Adrenal gland (tissue), 12 donors: ENCODE data around the gene TCF15. TPM values are rescaled to one million over a fixed set of nuclear protein-coding genes. Genes with fewer than 3 reads are reported as not detected.

Experiments
- DNase-seq, 7 donors: peaks; one replicate each; pipeline ENCODE4 v3.0.0-alpha.2; 2019 to 2020
- H3K27ac ChIP-seq, 5 donors: fragments of 200-600 bp; sonication (generic) in 4 of 5; 1 replicate in 3 of 5; 2 replicates in 2 of 5; pipeline versions ENCODE4 v1.5.1 to v1.8.0; 2016 to 2020; ENCODE audit warnings: mild to moderate bottlenecking in 1 of 5
- H3K27me3 ChIP-seq: fragments of 200-600 bp; 2 replicates; pipeline ENCODE4 v1.8.0; 2021
- H3K36me3 ChIP-seq, 2 donors: fragments of 200-600 bp; replicated peaks in 1 of 2; 1 replicate in 1 of 2; 2 replicates in 1 of 2; pipeline versions ENCODE4 v1.5.1 to v1.8.0; 2018 to 2022
- H3K4me1 ChIP-seq, 2 donors: fragments of 200-600 bp; replicated peaks in 1 of 2; 1 replicate in 1 of 2; 2 replicates in 1 of 2; pipeline versions ENCODE4 v1.5.1 to v1.8.0; 2018 to 2021
- H3K4me3 ChIP-seq, 4 donors: fragments of 200-600 bp; sonication (generic) in 3 of 4; one replicate each; pipeline ENCODE4 v1.5.1; 2016 to 2018
- H3K9me3 ChIP-seq, 3 donors: fragments of 200-600 bp; sonication (generic) in 1 of 3; replicated peaks in 1 of 3; 1 replicate in 2 of 3; 2 replicates in 1 of 3; pipeline versions ENCODE4 v1.5.1 to v1.8.0; 2016 to 2021
- POLR2A ChIP-seq, 2 donors: fragments of 450-650 bp; IDR thresholded peaks; one replicate each; pipeline ENCODE4 v1.6.1; 2017; ENCODE audit warnings: antibody characterized with exemption in 2 of 2, mild to moderate bottlenecking in 2 of 2, moderate library complexity in 1 of 2
- WGBS, 4 donors: extraction: QIAGEN DNeasy Blood & Tissue Kit in 2 of 4; methylation state at CpG; one replicate each; pipeline versions ENCODE4 v1.1.5 to v1.1.7; 2013 to 2017; 5-methylcytosine and 5-hydroxymethylcytosine counted together
- intact Hi-C, 2 donors: fragments of 100-400 bp; cut with DNase I; formaldehyde crosslinking; loops; one replicate each; pipeline versions ENCODE4 v1.14.1 to v1.15.0; 2022 to 2023
- polyA plus RNA-seq, 3 donors: library from polyadenylated mRNA; stranded (reverse); fragments of 200-250 nt in 2 of 3; fragments of 350-450 nt in 1 of 3; fragmentation: Illumina TruSeq in 1 of 3; extraction: RNeasy Lipid Tissue Mini Kit (QIAGEN cat#74804) in 1 of 3; gene quantifications; one replicate each; pipeline ENCODE4 v1.2.3, GENCODE V29; 2013 to 2014
- total RNA-seq, 9 donors: library from RNA; depleted of rRNA in 4 of 9; stranded (reverse); fragments of >200 nt in 4 of 9; fragments of 120-200 nt in 1 of 9; fragmentation: NEBNext Ultra II Directional in 1 of 9; extraction: Animal tissue kit (Norgen Biotek cat#: 25700) in 1 of 9; gene quantifications; one replicate each; pipeline versions ENCODE4 v1.1.0 to v1.2.4, GENCODE V29; 2013 to 2023
- TF ChIP-seq, protein P1 (sequence below), 6 experiments: fragments of 450-650 bp in 4 of 6; fragments of 200-600 bp in 2 of 6; sonication (generic) in 1 of 6; IDR thresholded peaks; 1 replicate in 5 of 6; 2 replicates in 1 of 6; pipeline versions ENCODE4 v1.5.1 to v1.8.0; 2016 to 2021; ENCODE audit warnings: antibody characterized with exemption in 6 of 6, mild to moderate bottlenecking in 2 of 6, moderate library complexity in 1 of 6
- donor health status: healthy with polysubstance abuse.
- donor health status: Bipolar disorder and iron deficiency.
- donor health status: DM: yes; HTN: yes; CAD: no.
- donor health status: DM: no; HTN: no; CAD: no.
- donor health status: DM: no; HTN: no; CAD: no.
- donor health status: DM: yes; HTN: yes; CAD: no.

Gene TCF15
- total and polyA plus RNA-seq, 12 donors = 0.31 to 3.0 (median 0.96) TPM

DNA sequence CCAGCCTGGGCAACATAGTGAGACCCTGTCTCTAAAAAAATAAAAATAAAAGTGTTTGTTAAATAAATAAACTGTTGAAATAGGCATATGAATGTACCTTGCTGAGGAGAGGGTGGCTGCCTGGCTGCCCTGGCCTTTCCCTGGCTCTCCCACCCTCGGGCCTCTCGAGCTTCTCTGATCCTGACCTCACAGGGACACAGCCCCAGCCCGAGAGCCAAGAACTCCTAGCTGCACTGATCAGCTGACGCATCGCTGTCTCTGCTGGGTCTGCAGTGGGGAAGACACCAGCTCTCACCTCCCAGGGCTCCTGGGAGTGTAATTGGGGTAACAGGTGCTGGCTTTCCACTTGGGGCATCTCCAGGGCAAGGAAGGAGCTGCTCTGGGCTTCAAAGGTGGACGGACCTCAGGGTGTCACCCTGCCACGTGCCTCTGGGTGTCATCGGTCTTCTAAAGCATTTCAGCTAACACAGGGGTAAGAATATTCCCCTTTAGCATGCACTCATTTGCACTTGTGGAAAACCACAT is 6.9 kb downstream of the TCF15 start:
- 59 to 71% (median 67%) methylated on average over 8 of the region's 8 CpGs for WGBS, 4 donors
- intact Hi-C loops = no loop called here
- Histone ChIP-seq H3K9me3 (no peaks in the 10 kb centered on the region), H3K27ac (peak overlapping the region in 2 of 5 donors; percentile 21 to 63), H3K36me3 (no peaks in the 10 kb centered on the region), H3K4me3 (no peak overlapping the region), H3K27me3 (peaks cover under 1% of the 10 kb centered on the region), H3K4me1 (peaks cover 0 to 8% of the 10 kb centered on the region in 2 donors)
- DNase-seq = no peak
- TF ChIP-seq, protein P1, sequence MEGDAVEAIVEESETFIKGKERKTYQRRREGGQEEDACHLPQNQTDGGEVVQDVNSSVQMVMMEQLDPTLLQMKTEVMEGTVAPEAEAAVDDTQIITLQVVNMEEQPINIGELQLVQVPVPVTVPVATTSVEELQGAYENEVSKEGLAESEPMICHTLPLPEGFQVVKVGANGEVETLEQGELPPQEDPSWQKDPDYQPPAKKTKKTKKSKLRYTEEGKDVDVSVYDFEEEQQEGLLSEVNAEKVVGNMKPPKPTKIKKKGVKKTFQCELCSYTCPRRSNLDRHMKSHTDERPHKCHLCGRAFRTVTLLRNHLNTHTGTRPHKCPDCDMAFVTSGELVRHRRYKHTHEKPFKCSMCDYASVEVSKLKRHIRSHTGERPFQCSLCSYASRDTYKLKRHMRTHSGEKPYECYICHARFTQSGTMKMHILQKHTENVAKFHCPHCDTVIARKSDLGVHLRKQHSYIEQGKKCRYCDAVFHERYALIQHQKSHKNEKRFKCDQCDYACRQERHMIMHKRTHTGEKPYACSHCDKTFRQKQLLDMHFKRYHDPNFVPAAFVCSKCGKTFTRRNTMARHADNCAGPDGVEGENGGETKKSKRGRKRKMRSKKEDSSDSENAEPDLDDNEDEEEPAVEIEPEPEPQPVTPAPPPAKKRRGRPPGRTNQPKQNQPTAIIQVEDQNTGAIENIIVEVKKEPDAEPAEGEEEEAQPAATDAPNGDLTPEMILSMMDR (IDR thresholded peaks at IDR 0.05) = no peak
- no peak for TF ChIP-seq POLR2A (IDR thresholded peaks at IDR 0.05)

DNA sequence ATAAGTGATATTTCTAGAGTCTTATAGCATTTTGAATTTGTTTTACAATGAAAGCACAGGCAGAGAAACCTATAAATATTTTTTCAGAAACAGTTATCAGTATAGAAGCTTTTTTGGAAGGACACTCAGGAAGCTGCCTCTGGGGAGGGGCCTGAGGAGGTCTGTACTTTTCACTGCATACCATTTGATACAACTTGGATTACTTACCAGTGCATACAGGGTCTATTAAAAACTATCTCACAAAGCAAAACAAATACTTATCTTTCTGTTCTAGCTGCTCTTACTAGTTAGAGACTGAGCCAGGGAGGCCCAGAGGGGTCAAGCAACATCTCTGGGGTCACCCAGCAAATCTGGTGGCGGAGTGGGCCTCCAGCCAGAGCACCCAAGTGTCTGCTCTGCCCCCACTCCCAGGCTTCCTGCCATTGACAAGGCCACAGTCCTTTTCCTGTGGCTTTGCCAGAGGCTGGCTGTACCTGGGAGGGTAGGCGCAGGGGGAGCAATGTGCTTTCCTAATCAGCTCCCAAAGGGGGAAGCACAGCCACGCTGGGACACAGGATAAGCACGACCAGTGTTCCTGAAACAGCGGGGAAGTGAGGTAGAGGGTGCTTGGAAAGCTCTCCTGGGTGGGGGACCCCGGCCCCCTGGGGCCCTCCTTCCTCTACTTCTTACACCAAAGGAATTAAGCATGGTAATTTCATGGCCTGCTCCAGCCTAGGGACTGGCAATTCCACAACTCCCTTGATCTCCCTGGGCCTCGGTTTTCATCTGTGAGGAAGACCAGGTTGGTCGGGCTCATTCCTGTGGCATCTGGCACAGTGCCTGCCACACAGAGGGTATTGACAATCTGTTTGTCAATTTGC is 7.8 kb downstream of the TCF15 start:
- TF ChIP-seq, protein P1 (IDR thresholded peaks at IDR 0.05) = no peak
- TF ChIP-seq POLR2A (IDR thresholded peaks at IDR 0.05) = no peak
- intact Hi-C loops = no loop called here
- 56 to 61% (median 59%) methylated on average over 5 to 8 of the region's 8 CpGs for WGBS, 4 donors
- H3K4me3 ChIP-seq = no peak overlapping the region
- no peaks in the 10 kb centered on the region for H3K9me3 ChIP-seq
- DNase-seq = peak in 3 of 7 donors; percentile 16 to 60 (median 53)
- peaks cover 0 to 8% of the 10 kb centered on the region in 2 donors for H3K4me1 ChIP-seq
- H3K27ac ChIP-seq = peak overlapping the region in 2 of 5 donors; percentile 21 to 63
- no peaks in the 10 kb centered on the region for H3K36me3 ChIP-seq
- H3K27me3 ChIP-seq = no peaks in the 10 kb centered on the region

DNA sequence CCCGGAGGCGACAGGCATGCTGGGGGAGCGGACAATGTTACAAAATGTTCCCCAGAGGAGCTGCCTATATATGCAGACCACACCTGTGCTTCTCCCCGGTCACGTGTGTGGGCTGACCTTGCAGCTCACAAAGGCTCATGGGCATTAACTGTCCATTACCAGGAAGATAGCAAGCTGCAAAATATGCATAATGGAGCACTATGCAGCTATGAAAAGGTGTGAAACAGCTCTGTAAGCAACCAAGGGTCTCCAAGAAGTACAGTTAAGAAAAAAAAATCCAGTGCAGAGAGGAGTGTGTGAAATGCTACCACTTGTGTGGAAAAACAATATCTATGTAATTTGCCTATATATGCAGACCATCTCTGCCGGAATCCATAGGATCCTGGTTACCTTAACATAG is 9.4 kb downstream of the TCF15 start:
- WGBS, 4 donors = 80 to 93% (median 89%) methylated on average over 3 to 6 of the region's 6 CpGs

DNA sequence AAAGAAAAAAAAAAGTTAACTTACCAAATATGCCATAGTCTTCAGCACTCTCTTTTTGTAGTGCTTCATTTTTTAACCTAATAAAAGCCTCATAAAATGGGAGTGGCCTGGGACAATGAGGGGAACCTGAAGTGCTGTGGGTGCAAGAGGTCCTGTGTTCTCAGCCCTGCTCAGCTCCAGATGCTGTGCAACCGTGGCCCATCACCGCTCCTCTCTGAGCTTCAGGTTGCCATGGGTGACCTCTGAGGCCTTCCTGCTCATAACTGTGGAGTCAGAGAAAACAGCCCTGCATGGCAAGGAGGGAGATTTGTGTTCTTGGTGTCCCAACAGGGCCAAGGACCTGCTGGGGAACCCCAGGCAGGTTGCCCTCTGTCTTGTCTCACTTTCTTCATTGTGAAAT is 10.0 kb downstream of the TCF15 start:
- intact Hi-C loops = no loop called here
- TF ChIP-seq, protein P1 (IDR thresholded peaks at IDR 0.05) = no peak
- no peak for TF ChIP-seq POLR2A (IDR thresholded peaks at IDR 0.05)
- no peak overlapping the region for H3K27ac ChIP-seq
- no peaks in the 10 kb centered on the region for H3K27me3 ChIP-seq
- H3K9me3 ChIP-seq = no peaks in the 10 kb centered on the region
- H3K4me1 ChIP-seq = peaks cover 0 to 8% of the 10 kb centered on the region in 2 donors
- 82 to 100% (median 97%) methylated on average over 1 to 2 of the region's 2 CpGs for WGBS, 4 donors
- H3K4me3 ChIP-seq = no peak overlapping the region
- DNase-seq = no peak
- H3K36me3 ChIP-seq = no peaks in the 10 kb centered on the region

More for the DNA sequence above, 9.4 kb downstream of the TCF15 start:
- H3K4me1 ChIP-seq = peaks cover 0 to 8% of the 10 kb centered on the region in 2 donors
- H3K9me3 ChIP-seq = no peaks in the 10 kb centered on the region
- no peaks in the 10 kb centered on the region for H3K27me3 ChIP-seq
- H3K36me3 ChIP-seq = no peaks in the 10 kb centered on the region
- no peak overlapping the region for H3K27ac ChIP-seq
- no peak overlapping the region for H3K4me3 ChIP-seq
- intact Hi-C loops = no loop called here
- TF ChIP-seq POLR2A (IDR thresholded peaks at IDR 0.05) = no peak
- TF ChIP-seq, protein P1 (IDR thresholded peaks at IDR 0.05) = no peak
- no peak for DNase-seq
